Stimulated activated CD4-positive, alpha-beta T cell treated with anti-CD3 and anti-CD28 coated beads, Interleukin-1b, Interleukin-23, amount 100 ng/mL, for 1 hour (primary cell): ENCODE measurements around the gene IST1.
A peak's percentile ranks its signal among the peaks of the same experiment; 100 is the strongest.

Experiments used
- DNase-seq, 2 donors: peaks; one replicate each; pipeline ENCODE4 v3.0.0-alpha.2; 2020; ENCODE audit warnings: low read depth in 2 of 2

IST1 gene

GRCh38 chr16:71917900-71918299 is 22.6 kb downstream of the IST1 start:
- DNase-seq, result no peak

DNA sequence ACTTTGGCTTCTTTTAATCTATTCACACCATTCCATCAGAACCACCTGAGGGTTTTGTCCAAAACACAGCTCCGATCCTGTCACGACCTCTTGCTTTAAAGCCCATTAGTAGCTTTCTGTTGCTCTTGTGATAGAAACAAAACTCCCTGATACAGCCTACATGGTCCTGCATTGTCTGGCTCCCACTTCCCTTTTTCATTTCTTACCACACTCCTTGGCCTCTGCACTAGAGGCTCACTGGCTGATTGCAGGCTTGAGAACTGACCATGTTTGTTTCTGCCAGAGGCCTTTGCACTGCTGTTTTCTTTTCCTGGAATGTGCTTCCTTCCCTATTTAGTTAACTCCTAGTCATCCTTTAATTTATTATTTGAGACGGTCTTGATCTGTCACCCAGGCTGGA is 23.7 kb downstream of the IST1 start:
- no peak for DNase-seq

GRCh38 chr16:71920658-71921057 is 25.3 kb downstream of the IST1 start:
- DNase-seq, result no peak

DNA sequence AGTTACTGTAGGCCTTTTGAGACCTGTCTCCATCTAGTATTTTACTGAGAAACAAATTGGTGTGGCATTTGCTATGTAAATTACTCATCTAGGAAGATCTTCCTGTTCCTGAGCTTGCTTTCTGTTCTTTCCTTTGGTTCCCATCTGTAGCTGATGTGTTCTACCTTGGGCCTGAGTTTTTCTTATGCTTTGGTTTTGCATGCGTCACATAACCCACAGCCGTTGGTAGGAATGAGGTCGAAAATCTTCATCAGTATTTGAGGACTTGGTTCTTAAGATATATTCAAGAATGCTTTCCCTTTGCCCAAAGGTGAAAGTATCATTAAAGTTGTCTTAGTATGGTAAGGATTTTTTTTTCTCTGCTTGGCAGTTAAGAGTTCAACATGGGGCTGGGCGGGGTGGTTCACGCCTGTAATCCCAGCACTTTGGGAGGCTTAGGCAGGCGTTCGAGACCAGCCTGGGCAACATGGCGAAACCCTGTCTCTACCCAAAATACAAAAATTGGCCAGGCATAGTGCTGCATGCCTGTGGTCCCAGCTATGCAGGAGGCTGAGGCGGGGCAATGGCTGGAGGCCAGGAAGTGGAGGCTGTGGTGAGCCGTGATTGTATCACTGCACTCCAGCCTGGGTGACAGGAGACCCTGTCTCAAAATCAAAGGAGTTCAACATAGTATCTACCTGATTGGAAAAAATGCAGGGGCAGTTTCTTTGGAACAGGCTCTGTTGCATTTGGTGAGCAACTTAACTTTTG is 28.8 kb downstream of the IST1 start:
- DNase-seq, result no peak

- DNase-seq, result no peak
Measured at GRCh38 chr16:71924710-71925109, 29.4 kb downstream of the IST1 start.

GRCh38 chr16:71927383-71927782 is 32.1 kb downstream of the IST1 start:
- no peak for DNase-seq

DNA sequence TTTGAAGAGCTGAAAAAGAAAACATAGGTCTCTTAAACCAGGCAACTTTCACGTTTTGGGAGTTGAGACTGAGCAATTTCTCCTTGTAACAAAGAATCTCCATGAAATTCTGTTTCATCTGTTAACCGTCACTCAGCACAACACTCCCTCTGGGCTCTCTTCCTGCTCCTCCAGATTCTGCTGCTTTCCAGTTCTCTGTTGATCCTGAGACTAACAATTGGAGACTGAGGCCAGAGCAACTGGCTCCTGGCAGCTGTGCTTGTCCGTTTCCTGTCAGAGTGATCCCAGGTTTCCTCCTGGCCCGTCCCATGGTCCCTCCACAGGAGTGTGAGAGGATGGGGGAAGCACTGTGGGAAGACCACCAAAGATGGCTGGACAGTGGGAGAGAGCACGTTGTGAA is 32.5 kb downstream of the IST1 start:
- no peak for DNase-seq

DNA sequence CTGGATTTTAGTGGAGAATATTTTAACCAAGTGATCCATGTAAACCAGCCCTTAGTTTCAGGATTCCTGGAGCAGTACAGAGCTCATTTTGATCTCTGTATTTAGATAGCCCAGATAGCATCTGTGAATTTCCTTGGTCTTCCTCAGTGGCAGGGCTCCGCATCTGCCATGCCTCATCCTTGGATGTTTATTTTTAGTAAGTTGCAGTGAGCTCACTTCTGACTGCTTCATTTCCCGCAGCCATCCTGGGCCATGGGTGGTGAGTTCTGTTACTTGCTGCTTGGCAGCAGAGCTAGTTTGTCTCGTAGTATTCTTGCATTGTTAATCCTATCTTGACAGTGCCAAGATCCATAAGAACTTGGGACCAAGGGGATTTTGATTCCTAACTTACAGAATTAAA is 33.7 kb downstream of the IST1 start:
- DNase-seq, result no peak

DNA sequence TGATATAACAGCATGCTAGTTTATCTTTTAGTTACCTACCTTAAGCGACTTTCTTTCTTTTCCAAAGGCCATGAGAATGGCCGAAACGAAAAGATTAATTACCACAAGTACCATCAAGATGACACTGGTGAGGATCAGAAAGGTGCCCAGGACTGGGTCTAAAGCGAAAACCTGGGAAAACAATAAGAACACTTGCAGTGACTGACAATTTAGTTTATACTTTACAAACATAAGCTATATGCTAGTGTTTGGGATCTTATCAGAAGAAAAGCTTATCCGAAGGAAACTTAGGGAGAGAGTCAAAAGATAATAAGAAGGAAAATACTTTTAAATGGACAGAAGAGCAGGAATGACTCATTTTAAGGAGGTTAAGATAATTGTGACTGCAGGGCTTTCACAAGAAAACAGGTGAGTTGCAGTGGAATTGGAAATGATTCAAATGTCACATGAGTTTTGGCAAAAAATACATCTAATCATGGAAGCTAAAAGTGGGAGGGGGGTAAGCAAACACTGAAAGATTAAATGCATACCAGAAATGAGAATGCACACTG is 34.8 kb downstream of the IST1 start:
- no peak for DNase-seq

- DNase-seq, result no peak
Measured at GRCh38 chr16:71931001-71931400, 35.7 kb downstream of the IST1 start.

GRCh38 chr16:71931599-71931998 is 36.3 kb downstream of the IST1 start:
- DNase-seq, result no peak

DNA sequence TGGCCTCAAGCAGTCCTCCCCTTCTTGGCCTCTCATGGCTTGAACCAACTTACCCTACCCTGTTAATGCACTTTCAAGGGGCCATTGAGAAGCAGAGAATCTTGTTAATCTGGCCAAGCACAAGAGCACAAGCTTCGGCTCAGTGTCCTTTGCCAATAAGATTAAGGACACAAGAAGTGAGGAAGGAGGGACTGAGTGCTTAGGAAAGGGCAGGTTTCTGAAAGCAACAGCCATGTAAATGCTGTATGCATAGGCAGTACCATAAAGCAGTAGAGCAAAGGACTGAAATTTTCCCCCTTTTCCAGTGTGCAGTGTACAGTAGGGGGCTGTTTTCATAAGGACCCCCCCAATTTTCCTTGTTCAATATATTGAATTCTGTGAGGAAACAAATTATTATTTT is 37.7 kb downstream of the IST1 start:
- no peak for DNase-seq

- no peak for DNase-seq
Measured at GRCh38 chr16:71933913-71934695, 38.8 kb downstream of the IST1 start.

DNA sequence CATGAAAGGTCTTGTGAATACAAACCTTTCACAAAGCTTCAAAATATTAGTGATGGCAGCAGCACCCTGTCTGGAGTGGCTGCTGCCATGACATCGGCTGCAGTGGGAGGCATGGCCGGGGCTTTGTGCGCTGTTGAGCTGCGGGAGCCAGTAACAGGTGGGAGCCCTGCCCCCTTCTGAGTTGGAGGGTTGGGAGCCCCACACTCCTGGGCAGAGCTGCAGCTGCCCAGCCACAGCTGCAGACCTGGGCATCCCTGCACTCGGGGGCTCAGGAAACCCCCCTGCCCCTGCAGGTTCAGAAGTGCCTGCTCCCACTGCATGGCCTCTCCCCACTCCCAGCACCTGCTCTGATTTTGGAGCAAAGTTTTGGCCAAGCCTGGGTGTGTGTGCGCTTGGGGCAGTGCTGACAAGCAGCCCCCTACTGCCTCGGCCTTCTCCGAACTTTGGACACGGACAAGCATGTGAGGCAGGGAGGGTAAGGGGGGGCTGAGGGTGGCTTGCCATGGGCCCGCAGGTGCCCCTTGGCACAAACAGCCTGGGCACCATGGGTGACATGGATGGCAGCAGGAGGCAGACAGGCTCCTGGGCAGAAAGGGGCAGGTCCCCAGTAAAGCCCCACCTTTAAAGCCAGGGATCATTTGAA is 42.7 kb downstream of the IST1 start:
- DNase-seq, result no peak

GRCh38 chr16:71943887-71944286 is 48.6 kb downstream of the IST1 start:
- DNase-seq, result no peak

DNA sequence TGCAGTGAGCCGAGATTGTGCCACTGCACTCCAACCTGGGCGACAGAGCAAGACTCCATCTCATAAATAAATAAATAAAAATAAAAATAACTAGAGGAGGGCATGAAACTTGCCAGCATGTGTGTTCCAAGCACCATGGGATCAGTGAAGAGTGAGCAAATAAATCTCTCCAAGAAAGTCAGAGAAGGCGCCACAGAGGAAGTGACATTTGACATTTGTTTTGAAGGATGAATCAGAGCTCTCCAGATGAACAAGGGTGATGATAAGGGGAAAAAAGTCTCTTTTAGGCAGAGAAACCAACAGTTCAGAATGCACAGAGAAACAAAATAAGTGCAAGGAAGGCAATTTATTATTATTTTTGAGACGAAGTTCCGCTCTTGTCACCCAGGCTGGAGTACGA is 50.3 kb downstream of the IST1 start:
- DNase-seq, result no peak

- DNase-seq, result no peak
Measured at GRCh38 chr16:71952825-71953224, 57.5 kb downstream of the IST1 start.

DNA sequence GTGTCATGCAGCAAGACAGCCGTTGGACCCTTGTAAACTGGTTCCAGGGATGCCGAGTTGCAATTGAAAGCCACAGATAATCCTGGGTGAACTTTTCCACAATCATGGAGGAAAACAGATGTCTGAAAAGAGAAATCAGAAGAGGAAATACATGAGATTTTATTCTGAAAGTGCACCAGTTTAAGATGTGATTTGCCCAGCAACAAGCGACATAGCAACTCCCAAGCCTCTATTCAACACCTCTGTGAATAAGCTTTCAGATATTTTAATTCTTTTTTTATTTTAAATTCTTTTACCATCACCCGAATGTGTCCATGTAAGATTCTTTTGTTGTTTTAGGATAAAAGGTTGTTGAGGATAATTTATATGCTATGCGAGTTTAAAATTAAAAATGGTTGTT is 58.8 kb downstream of the IST1 start:
- no peak for DNase-seq

GRCh38 chr16:71954699-71955195 is 59.4 kb downstream of the IST1 start:
- DNase-seq, result no peak

DNA sequence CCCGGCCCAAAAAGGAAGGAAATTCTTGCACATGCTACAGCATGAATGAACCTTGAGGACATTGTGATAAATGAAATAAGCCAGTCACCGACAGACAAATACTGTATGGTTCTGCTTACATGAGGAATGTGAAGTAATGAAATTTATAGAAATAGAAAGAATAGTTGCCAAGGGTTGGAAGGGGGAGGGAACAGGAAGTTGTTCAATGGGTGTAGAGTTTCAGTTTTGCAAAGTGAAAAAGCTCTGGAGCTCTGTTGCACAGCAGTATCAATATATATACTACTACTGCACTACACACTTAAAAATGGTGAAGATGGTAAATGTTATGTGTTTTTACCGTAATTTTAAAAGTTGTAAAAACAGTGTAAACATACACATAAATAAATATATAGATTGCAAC is 61.2 kb downstream of the IST1 start:
- DNase-seq, result no peak

DNA sequence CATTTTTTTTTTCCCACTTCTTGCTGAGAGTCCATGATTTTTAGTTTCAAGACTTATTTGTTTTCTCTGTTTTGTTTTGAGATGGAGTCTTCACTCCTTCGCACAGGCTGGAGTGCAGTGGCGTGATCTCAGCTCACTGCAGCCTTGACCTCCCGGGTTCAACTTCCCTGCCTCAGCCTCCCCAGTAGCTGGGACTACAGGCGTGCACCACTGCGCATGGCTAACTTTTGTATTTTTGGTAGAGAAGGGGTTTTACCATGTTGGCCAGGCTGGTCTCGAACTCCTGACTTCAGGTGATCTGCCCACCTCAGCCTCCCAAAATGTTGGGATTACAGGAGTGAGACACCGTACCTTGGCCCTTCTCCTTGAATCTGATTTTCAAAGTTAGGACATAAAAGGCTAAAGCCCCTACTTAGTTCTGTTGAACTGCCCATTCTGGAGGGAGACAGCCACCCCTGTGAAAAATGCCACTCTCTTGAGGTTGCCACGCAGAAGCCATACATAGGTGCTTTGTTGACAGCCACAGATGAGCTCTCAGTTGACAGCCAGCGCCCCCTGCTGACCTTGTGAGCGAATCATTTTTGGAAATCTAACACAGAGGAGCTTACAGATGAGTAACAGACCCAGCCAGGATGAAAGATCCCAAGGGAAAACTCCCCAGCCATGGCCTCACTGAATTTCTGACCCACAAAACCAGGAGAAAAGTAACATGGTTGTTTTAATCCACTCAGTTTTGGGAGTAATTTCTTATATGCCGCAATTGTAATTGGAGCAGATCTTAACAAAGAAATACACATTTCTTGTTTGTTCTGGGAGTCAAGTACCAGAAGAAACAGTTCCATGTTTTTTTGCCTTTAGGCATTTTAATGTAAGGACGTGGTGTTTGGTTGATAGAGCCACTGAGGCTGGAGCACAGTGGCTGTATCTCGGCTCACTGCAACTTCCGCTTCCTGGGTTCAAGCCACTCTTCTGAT is 66.0 kb downstream of the IST1 start:
- peak; percentile 52 to 64 for DNase-seq
